Uterus (tissue), 2 donors: ENCODE results near the gene FANCE.

Experiments
- POLR2A ChIP-seq, 2 donors: fragments of 450-650 bp; IDR thresholded peaks; one replicate each; pipeline ENCODE4 v1.6.1; 2016; ENCODE audit warnings: antibody characterized with exemption in 2 of 2, mild to moderate bottlenecking in 1 of 2, moderate library complexity in 1 of 2
- TF ChIP-seq, protein P1 (sequence below), 4 experiments: fragments of 200-600 bp in 2 of 4; fragments of 450-650 bp in 2 of 4; sonication (generic) in 2 of 4; IDR thresholded peaks; one replicate each; pipeline ENCODE4 v1.5.1; 2016 to 2019; ENCODE audit warnings: antibody characterized with exemption in 4 of 4, mild to moderate bottlenecking in 2 of 4, moderate library complexity in 1 of 4

DNA sequence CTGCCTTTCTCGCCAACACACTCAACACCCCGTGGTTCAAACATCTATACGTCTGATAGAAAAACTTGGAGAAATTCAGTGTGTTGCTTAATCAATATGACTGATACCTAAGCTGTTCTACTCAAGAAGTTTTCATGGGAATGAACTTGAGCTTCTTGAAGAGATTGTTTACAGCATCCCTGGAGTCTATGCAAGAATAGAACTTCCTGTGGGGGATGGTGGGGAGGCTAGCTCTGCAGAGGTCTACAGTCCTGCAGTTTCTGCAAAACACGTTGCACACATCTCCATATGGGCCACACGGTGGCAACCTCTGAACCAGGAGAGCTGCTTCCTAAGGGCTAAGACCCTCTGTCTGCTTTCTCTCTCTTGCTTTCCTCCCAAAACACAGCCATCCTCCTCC lies 32.7 kb upstream of the FANCE start:
- TF ChIP-seq POLR2A (IDR thresholded peaks at IDR 0.05): no peak
- TF ChIP-seq, protein P1, sequence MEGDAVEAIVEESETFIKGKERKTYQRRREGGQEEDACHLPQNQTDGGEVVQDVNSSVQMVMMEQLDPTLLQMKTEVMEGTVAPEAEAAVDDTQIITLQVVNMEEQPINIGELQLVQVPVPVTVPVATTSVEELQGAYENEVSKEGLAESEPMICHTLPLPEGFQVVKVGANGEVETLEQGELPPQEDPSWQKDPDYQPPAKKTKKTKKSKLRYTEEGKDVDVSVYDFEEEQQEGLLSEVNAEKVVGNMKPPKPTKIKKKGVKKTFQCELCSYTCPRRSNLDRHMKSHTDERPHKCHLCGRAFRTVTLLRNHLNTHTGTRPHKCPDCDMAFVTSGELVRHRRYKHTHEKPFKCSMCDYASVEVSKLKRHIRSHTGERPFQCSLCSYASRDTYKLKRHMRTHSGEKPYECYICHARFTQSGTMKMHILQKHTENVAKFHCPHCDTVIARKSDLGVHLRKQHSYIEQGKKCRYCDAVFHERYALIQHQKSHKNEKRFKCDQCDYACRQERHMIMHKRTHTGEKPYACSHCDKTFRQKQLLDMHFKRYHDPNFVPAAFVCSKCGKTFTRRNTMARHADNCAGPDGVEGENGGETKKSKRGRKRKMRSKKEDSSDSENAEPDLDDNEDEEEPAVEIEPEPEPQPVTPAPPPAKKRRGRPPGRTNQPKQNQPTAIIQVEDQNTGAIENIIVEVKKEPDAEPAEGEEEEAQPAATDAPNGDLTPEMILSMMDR (IDR thresholded peaks at IDR 0.05): no peak
